Epidermal melanocyte (primary cell): ENCODE data around the gene ZNF888.
"Not testable (repeated sequence)": the region's sequence is repeated elsewhere in the genome, so short reads cannot be mapped to it uniquely, and the experiment has no call there.

Experiments
- DNase-seq: peaks from one replicate; pipeline ENCODE4 v3.0.0; 2011; ENCODE audit warnings: low spot score; ENCODE audit not compliant: insufficient read length

Gene ZNF888

DNA sequence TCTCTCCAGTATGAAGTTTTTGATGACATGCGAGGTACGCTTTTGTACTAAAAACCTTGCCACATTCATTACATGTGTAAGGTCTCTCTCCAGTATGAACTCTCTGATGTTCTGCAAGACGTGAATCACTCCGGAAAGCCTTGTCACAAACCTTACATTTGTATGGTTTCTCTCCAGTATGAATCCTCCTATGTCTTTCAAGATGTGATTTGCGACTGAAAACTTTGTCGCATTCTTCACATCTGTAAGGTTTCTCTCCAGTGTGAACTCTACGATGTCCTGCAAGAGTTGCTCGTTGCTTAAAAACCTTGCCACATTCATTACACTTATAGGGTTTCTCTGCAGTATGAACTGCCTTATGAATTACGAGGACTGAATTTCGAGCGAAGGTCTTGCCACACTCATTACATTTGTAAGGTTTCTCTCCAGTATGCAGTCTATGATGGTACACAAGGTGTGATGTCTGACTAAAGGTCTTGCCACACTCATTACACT, 42.3 kb downstream of the ZNF888 start:
- DNase-seq: no peak

DNA sequence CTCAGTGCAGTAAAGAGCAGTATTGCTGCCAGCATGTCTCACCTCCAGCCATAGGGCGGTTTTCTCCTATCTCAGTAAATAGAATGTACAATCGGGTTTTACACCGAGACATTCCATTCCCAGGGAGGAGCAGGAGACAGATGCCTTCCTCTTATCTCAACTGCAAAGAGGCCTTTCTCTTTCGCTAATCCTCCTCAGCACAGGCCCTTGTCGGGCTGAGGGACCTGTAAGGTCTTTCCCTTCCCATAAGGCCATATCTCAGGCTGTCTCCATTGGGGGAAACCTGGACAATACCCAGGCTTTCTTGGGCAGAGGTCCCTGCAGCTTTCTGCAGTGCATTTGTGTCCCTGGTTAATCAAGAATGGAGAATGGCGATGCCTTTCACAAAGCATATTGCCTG, 50.2 kb downstream of the ZNF888 start:
- DNase-seq: not testable (repeated sequence)

DNA sequence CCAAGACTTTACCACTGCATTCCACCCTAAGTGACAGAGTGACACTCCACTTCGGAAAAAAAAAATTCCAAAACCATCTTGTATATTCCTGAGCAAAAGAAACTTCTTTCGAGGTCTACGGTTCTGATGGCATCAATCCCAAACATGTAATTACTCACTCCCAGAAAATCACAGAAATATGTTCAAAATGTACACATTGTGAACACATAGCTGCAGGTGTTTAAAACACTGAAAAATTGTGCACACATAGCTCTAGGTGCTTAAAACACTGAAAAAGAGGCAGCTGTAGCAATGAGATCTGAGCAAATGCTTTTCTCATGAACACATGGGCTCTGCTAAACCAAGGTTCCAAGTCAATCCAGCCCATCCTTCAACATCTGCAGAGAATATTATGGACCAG, 51.8 kb downstream of the ZNF888 start:
- no peak for DNase-seq

DNA sequence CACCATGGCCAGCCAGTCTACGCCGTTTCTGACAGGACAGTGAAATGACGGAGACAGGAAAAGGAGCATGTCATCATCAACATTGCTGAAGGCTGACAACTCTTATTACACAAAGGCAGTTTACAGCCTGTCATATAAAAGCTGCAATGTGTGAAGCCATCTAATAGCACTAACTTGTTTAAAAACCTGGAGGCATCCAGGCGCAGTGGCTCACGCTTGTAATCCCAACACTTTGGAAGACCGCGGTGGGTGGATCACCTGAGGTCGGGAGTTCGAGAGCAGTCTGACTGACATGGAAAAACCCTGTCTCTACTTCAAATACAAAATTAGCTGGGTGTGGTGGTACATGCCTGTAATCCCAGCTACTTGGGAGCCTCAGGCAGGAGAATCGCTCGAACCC, 55.2 kb downstream of the ZNF888 start:
- DNase-seq: not testable (repeated sequence)

DNA sequence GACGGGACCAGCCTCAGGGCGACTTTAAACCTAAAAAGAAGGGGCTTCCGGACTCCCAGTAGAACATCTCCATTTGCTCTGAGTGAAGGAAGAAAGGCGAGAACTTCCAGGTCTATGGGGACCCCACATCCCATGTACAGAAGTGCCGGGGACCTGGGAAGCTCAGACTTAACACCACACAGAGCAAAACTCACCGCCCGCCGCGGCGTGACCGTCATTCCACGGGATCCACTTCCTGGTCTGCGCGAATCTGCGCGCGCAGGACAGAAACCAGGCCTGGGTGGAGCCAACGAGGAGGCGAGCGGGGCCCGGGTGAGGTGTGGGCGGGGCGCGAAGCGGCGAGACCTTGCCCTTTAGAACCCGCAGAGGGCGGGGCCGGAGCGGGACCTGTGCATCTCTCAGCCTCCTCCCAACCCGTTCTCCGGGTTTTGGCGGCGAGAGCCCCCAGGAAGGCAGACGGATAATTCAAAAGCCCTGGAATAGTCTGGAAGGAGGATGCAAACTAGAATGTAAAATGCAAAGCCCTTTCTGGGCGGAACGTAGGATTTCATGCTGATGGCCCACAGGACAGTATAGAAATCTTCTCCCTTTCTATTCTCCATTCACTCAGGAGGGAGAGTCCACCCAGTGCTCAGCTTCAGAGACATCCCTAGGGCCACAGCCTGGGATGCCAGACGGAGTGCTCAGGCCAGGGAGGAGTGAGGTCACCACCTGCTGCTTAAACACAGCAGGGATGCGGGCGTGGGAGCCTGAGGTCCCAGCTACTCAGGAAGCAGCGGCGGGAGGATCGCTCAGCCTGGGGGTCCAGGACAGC, 65.6 kb downstream of the ZNF888 start, which contains the start of gene ZNF468:
Gene ZNF468, minus strand, starts transcription at position 242 of the 814 bp plus-strand sequence. CDS start 3,347 bp downstream, outside the sequence.
- DNase-seq: peak; percentile 18

DNA sequence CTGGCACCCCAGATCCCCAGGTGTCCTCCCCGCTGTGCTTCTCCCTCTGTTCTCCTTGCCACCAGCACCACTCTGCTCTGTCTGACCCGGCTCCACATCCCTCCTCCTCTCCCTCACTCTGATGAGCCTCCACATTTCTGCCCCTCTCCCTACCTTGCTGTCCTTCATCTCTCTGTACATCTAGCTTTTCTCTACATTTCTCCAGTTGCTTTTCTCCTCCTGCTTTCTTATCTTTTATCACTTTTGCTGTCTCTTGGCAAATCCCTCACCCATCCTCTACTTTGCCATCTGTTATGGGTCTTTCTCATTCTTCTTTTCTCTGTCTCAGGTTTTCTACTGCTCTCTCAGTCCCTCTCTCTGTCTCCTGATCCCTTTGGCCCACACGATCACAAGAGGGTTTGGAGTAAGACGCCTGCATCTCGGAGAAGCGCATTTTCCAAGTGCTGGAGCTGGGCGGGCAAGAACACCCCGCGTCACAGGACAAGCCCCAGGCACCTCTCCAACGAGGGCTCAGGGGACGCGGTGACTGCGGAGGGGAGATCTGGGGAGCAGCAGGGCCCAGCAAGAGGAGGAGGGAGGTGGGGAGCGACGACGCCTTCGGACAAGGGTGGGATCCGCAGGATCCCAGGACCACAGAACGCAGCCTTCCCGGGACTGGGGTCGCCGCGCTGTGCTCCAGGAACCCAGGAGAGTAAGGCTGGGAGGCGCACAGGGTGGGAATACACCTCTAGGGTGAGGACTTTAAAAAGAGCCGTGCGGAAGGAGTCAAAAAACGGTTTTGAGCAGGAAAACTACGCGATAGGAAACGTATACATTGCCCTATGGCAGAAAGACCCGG, 66.5 kb downstream of the ZNF888 start:
- DNase-seq: not testable (repeated sequence)
